WTC11 (cell line): Measurements from ENCODE around the gene ZNF629. TPM values are rescaled to one million over a fixed set of nuclear protein-coding genes. Genes with fewer than 3 reads are reported as not detected.

Experiments
- ATAC-seq: fragments of 200-7000 bp; cut with Tn5 transposase; 2 replicates; pipeline ENCODE4 v1.10.0; 2021; ENCODE audit warnings: mild to moderate bottlenecking, moderate library complexity
- CTCF ChIA-PET: fragments of 300-600 bp; sonication (Branson Sonifier 250); formaldehyde crosslinking; loops from one replicate; lab custom pipeline; 2021; ENCODE audit warnings: antibody characterized with exemption; lab: Charles Lee
- POLR2A ChIA-PET: fragments of 350-600 bp; sonication (Branson Sonifier 250); formaldehyde crosslinking; loops from one replicate; lab custom pipeline; 2021; ENCODE audit warnings: antibody characterized with exemption; lab: Charles Lee
- DNase-seq: peaks from one replicate; pipeline ENCODE4 v3.0.0; 2021; ENCODE audit warnings: low spot score
- H3K27ac Mint-ChIP-seq: 2 replicates; pipeline ENCODE4 v1.8.0; 2021; ENCODE audit warnings: mixed read lengths
- H3K27me3 Mint-ChIP-seq: 2 replicates; pipeline ENCODE4 v1.8.0; 2021; ENCODE audit warnings: low read depth, mild to moderate bottlenecking, moderate library complexity, mixed read lengths
- H3K36me3 Mint-ChIP-seq: 2 replicates; pipeline ENCODE4 v1.8.0; 2021; ENCODE audit warnings: mixed read lengths
- H3K4me1 Mint-ChIP-seq: 2 replicates; pipeline ENCODE4 v1.8.0; 2022; ENCODE audit warnings: mixed read lengths
- H3K4me3 Mint-ChIP-seq: 2 replicates; pipeline ENCODE4 v1.8.0; 2021; ENCODE audit warnings: mild to moderate bottlenecking, moderate library complexity, mixed read lengths
- H3K9me3 Mint-ChIP-seq: 2 replicates; pipeline ENCODE4 v1.8.0; 2021; ENCODE audit warnings: mixed read lengths
- CBFB ChIP-seq: sonication (generic); formaldehyde crosslinking; IDR thresholded peaks from 2 replicates; pipeline ENCODE4 v1.8.1; 2022; ENCODE audit warnings: mild to moderate bottlenecking, low read depth, missing genetic modification reagents
- FOXK1 ChIP-seq: sonication (generic); formaldehyde crosslinking; IDR thresholded peaks from 2 replicates; pipeline ENCODE4 v1.8.0; 2022; ENCODE audit warnings: mild to moderate bottlenecking, moderate library complexity, missing genetic modification reagents
- FOXP1 ChIP-seq: sonication (generic); formaldehyde crosslinking; IDR thresholded peaks from 2 replicates; pipeline ENCODE4 v1.8.0; 2022; ENCODE audit warnings: missing genetic modification reagents, mild to moderate bottlenecking, moderate library complexity, borderline replicate concordance
- GRHL2 ChIP-seq: fragments of 250-450 bp; sonication (Bioruptor Pico); IDR thresholded peaks from 2 replicates; pipeline ENCODE4 v1.8.0; 2022; ENCODE audit warnings: mild to moderate bottlenecking, moderate library complexity; ENCODE audit not compliant: insufficient replicate concordance, severe bottlenecking
- HMGA2 ChIP-seq: fragments of 250-450 bp; sonication (Bioruptor Pico); IDR thresholded peaks from 2 replicates; pipeline ENCODE4 v1.4.0; 2021; ENCODE audit warnings: mild to moderate bottlenecking, moderate library complexity
- NFATC4 ChIP-seq: fragments of 250-450 bp; sonication (Bioruptor Pico); IDR thresholded peaks from 2 replicates; pipeline ENCODE4 v1.9.0; 2021; ENCODE audit warnings: mild to moderate bottlenecking
- NFE2L1 ChIP-seq: sonication (generic); formaldehyde crosslinking; IDR thresholded peaks from 2 replicates; pipeline ENCODE4 v1.8.1; 2023; ENCODE audit warnings: missing genetic modification reagents
- NR2C2 ChIP-seq: sonication (generic); formaldehyde crosslinking; IDR thresholded peaks from 2 replicates; pipeline ENCODE4 v1.8.0; 2022; ENCODE audit warnings: mild to moderate bottlenecking, missing genetic modification reagents
- SMAD4 ChIP-seq: sonication (generic); formaldehyde crosslinking; IDR thresholded peaks from 2 replicates; pipeline ENCODE4 v1.8.0; 2022; ENCODE audit warnings: mild to moderate bottlenecking, missing genetic modification reagents
- SOX15 ChIP-seq: fragments of 250-450 bp; sonication (Bioruptor Pico); IDR thresholded peaks from 2 replicates; pipeline ENCODE4 v1.9.0; 2021; ENCODE audit warnings: mild to moderate bottlenecking
- TP53 ChIP-seq: sonication (generic); formaldehyde crosslinking; IDR thresholded peaks from 2 replicates; pipeline ENCODE4 v1.8.1; 2023; ENCODE audit warnings: mild to moderate bottlenecking, missing genetic modification reagents
- ZNF671 ChIP-seq: fragments of 250-450 bp; sonication (Bioruptor Pico); IDR thresholded peaks from 2 replicates; pipeline ENCODE4 v1.8.0; 2021; ENCODE audit warnings: mild to moderate bottlenecking
- total RNA-seq: library from RNA; stranded (reverse); gene quantifications from 3 replicates; pipeline ENCODE4 v1.2.3, GENCODE V29; 2021
- TF ChIP-seq, protein P1 (sequence below): sonication (generic); formaldehyde crosslinking; IDR thresholded peaks from 2 replicates; pipeline ENCODE4 v1.8.0; 2022; ENCODE audit warnings: mild to moderate bottlenecking, missing genetic modification reagents
- TF ChIP-seq, protein P2 (sequence below): sonication (generic); formaldehyde crosslinking; IDR thresholded peaks from 2 replicates; pipeline ENCODE4 v1.8.0; 2022; ENCODE audit warnings: mild to moderate bottlenecking, missing genetic modification reagents
- TF ChIP-seq, protein P3 (sequence below): fragments of 250-450 bp; sonication (Bioruptor Pico); IDR thresholded peaks from 2 replicates; pipeline ENCODE4 v1.9.0; 2021; ENCODE audit warnings: mild to moderate bottlenecking
- TF ChIP-seq, protein P4 (sequence below): sonication (generic); formaldehyde crosslinking; IDR thresholded peaks from 2 replicates; pipeline ENCODE4 v1.8.0; 2023; ENCODE audit warnings: missing genetic modification reagents

Gene ZNF629
- total RNA-seq, 1 experiment from 2014 or later, result 20.0 TPM

DNA sequence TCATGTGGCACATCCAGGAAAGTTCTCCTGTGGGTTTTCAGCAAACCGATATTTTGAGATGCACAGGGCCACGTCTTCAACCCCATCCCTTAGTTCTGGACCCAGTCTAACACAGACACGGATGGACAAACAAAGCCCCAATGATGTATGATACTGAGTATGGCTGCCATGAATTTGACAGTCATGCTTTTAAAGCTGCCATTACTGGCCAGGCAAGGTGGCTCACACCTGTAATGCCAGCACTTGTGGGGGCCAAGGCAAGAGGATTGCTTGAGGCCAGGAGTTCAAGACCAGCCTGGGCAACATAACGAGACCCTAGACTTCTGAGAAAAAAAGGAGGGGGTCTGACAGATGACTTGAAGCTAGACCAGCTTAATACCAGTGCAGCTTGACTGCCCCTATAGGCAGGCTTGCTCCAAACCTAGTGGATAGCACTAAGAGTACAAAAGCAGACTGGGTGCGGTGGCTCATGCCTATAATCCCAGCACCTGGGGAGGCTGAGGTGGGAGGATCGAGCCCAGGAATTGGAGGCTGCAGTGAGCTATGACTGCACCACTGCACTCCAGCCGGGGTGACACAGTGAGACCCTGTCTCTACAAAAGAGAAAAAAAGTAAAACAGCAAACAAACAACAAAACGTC lies 10.8 kb upstream of the ZNF629 start:
- Mint-ChIP-seq H3K27ac (no peak overlapping the region), H3K4me3 (no peak overlapping the region), H3K9me3 (no peaks in the 10 kb centered on the region), H3K4me1 (0 out of 2 replicates have a peak, but pooled peaks cover 4% of the 10 kb centered on the region), H3K36me3 (no peaks in the 10 kb centered on the region), H3K27me3 (peaks cover 39% of the 10 kb centered on the region)
- ATAC-seq, result peak; percentile 90
- TF ChIP-seq ZNF671, result no peak
- no peak for TF ChIP-seq FOXP1 (CRISPR knock-in tag)
- no peak for TF ChIP-seq NR2C2
- TF ChIP-seq FOXK1 (CRISPR knock-in tag), result no peak
- no peak for TF ChIP-seq SMAD4 (CRISPR knock-in tag)
- TF ChIP-seq, protein P1, sequence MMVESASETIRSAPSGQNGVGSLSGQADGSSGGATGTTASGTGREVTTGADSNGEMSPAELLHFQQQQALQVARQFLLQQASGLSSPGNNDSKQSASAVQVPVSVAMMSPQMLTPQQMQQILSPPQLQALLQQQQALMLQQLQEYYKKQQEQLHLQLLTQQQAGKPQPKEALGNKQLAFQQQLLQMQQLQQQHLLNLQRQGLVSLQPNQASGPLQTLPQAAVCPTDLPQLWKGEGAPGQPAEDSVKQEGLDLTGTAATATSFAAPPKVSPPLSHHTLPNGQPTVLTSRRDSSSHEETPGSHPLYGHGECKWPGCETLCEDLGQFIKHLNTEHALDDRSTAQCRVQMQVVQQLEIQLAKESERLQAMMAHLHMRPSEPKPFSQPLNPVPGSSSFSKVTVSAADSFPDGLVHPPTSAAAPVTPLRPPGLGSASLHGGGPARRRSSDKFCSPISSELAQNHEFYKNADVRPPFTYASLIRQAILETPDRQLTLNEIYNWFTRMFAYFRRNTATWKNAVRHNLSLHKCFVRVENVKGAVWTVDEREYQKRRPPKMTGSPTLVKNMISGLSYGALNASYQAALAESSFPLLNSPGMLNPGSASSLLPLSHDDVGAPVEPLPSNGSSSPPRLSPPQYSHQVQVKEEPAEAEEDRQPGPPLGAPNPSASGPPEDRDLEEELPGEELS (CRISPR knock-in tag), result no peak
- no peak for DNase-seq
- CTCF ChIA-PET, result interaction anchor here (1.0 to 3.6 kb wide), 5 partner anchors 16 to 104 kb away, joined by 3 to 15 read pairs (median 4); no protein-coding TSS in a partner anchor
- POLR2A ChIA-PET, result interaction anchor here (1.5 kb wide), 1 partner anchor 22 kb away, joined by 3 read pairs; no protein-coding TSS in a partner anchor

DNA sequence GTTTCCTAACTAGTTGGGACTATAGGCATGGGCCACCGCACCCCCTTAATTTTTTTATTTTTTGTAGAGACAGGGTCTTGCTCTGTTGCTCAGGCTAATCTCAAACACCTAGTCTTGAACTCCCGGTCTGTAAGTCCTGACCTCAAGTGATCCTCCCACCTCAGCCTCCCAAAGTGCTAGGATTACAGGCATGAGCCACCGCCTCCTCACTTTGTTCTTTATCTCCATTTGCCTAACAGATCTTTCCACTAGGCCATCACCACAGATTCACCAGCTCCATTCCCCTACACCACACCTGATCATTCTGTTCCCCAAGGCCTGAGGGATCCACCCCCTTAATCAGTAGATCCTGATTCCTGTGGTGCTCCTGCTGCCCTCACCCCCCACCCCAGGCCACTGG lies 7.6 kb upstream of the ZNF629 start:
- no peaks in the 10 kb centered on the region for H3K36me3 Mint-ChIP-seq
- no peak overlapping the region for H3K27ac Mint-ChIP-seq
- DNase-seq (no peak), ATAC-seq (no peak)
- H3K4me1 Mint-ChIP-seq, result 0 out of 2 replicates have a peak, but pooled peaks cover 4% of the 10 kb centered on the region
- H3K4me3 Mint-ChIP-seq, result no peak overlapping the region
- H3K27me3 Mint-ChIP-seq, result peaks cover 32% of the 10 kb centered on the region
- CTCF ChIA-PET, result interaction anchor here (1.5 kb wide), 1 partner anchor 51 kb away, joined by 5 read pairs; no protein-coding TSS in a partner anchor
- POLR2A ChIA-PET, result interaction anchor here (0.7 kb wide), 1 partner anchor 988 kb away, joined by 7 read pairs; the partner anchor contains the start of gene MAZ
- TF ChIP-seq FOXK1 (CRISPR knock-in tag) (no peak), SOX15 (CRISPR knock-in tag) (no peak), ZNF671 (no peak), NFE2L1 (CRISPR knock-in tag) (no peak), TP53 (CRISPR knock-in tag) (no peak), FOXP1 (CRISPR knock-in tag) (no peak), CBFB (CRISPR knock-in tag) (no peak), NFATC4 (no peak), GRHL2 (CRISPR knock-in tag) (no peak), HMGA2 (CRISPR knock-in tag) (no peak)
- TF ChIP-seq, protein P2, sequence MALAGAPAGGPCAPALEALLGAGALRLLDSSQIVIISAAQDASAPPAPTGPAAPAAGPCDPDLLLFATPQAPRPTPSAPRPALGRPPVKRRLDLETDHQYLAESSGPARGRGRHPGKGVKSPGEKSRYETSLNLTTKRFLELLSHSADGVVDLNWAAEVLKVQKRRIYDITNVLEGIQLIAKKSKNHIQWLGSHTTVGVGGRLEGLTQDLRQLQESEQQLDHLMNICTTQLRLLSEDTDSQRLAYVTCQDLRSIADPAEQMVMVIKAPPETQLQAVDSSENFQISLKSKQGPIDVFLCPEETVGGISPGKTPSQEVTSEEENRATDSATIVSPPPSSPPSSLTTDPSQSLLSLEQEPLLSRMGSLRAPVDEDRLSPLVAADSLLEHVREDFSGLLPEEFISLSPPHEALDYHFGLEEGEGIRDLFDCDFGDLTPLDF (CRISPR knock-in tag), result no peak
- TF ChIP-seq, protein P3, sequence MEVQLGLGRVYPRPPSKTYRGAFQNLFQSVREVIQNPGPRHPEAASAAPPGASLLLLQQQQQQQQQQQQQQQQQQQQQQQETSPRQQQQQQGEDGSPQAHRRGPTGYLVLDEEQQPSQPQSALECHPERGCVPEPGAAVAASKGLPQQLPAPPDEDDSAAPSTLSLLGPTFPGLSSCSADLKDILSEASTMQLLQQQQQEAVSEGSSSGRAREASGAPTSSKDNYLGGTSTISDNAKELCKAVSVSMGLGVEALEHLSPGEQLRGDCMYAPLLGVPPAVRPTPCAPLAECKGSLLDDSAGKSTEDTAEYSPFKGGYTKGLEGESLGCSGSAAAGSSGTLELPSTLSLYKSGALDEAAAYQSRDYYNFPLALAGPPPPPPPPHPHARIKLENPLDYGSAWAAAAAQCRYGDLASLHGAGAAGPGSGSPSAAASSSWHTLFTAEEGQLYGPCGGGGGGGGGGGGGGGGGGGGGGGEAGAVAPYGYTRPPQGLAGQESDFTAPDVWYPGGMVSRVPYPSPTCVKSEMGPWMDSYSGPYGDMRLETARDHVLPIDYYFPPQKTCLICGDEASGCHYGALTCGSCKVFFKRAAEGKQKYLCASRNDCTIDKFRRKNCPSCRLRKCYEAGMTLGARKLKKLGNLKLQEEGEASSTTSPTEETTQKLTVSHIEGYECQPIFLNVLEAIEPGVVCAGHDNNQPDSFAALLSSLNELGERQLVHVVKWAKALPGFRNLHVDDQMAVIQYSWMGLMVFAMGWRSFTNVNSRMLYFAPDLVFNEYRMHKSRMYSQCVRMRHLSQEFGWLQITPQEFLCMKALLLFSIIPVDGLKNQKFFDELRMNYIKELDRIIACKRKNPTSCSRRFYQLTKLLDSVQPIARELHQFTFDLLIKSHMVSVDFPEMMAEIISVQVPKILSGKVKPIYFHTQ (CRISPR knock-in tag), result no peak
- TF ChIP-seq, protein P4, sequence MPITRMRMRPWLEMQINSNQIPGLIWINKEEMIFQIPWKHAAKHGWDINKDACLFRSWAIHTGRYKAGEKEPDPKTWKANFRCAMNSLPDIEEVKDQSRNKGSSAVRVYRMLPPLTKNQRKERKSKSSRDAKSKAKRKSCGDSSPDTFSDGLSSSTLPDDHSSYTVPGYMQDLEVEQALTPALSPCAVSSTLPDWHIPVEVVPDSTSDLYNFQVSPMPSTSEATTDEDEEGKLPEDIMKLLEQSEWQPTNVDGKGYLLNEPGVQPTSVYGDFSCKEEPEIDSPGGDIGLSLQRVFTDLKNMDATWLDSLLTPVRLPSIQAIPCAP (CRISPR knock-in tag), result no peak
- no peaks in the 10 kb centered on the region for H3K9me3 Mint-ChIP-seq
